Keratinocyte (primary cell): Measurements from ENCODE around the gene SH2D6. TPM values are rescaled to one million over a fixed set of nuclear protein-coding genes. Genes with fewer than 3 reads are reported as not detected.

Experiments
- DNase-seq: peaks from one replicate; pipeline ENCODE4 v3.0.0-alpha.2; 2011; ENCODE audit warnings: low read depth, missing footprints, low spot score
- FAIRE-seq: peaks from 2 replicates; lab custom pipeline; 2011; peaks lifted over from hg19 to GRCh38; lab: Jason Lieb, UNC
- H2AFZ ChIP-seq: 2 replicates; pipeline ENCODE4 v1.6.0; 2012; ENCODE audit warnings: low read length, control low read depth, inconsistent platforms; ENCODE audit not compliant: control insufficient read depth
- H3K27ac ChIP-seq: 2 replicates; pipeline ENCODE4 v1.5.1; 2011; ENCODE audit warnings: low read length; ENCODE audit not compliant: control insufficient read depth, insufficient read depth
- H3K27me3 ChIP-seq: 3 replicates; pipeline ENCODE4 v1.6.0; 2011; ENCODE audit warnings: low read length; ENCODE audit not compliant: control insufficient read depth, insufficient read depth; ENCODE audit errors: extremely low read depth
- H3K36me3 ChIP-seq, 2 experiments: 2 replicates in 1 of 2; 3 replicates in 1 of 2; pipeline ENCODE4 v1.5.1; 2011; ENCODE audit warnings: low read length in 2 of 2, mild to moderate bottlenecking in 1 of 2; ENCODE audit not compliant: control insufficient read depth in 2 of 2, insufficient read depth in 2 of 2; ENCODE audit errors: extremely low read depth in 1 of 2
- H3K4me1 ChIP-seq: 3 replicates; pipeline ENCODE4 v1.5.1; 2011; ENCODE audit warnings: low read length; ENCODE audit not compliant: control insufficient read depth, insufficient read depth; ENCODE audit errors: extremely low read depth
- H3K4me2 ChIP-seq: 3 replicates; pipeline ENCODE4 v1.6.0; 2011; ENCODE audit warnings: low read depth, low read length; ENCODE audit not compliant: control insufficient read depth, insufficient read depth; ENCODE audit errors: extremely low read depth
- H3K4me3 ChIP-seq, 3 experiments: fragments of 200-600 bp in 1 of 3; sonication (generic) in 1 of 3; 2 replicates in 2 of 3; 3 replicates in 1 of 3; pipeline ENCODE4 v1.5.1; 2011 to 2016; ENCODE audit warnings: low read length in 3 of 3, mild to moderate bottlenecking in 3 of 3, control low read depth in 2 of 3, inconsistent platforms in 1 of 3, low read depth in 1 of 3, mixed read lengths in 1 of 3, mixed run types in 1 of 3, moderate library complexity in 1 of 3; ENCODE audit not compliant: control insufficient read depth in 2 of 3, insufficient read depth in 2 of 3; ENCODE audit errors: extremely low read depth in 1 of 3
- H3K79me2 ChIP-seq: 2 replicates; pipeline ENCODE4 v1.6.0; 2012; ENCODE audit warnings: low read length; ENCODE audit not compliant: control insufficient read depth, insufficient read depth
- H3K9ac ChIP-seq: 3 replicates; pipeline ENCODE4 v1.6.0; 2011; ENCODE audit warnings: low read length; ENCODE audit not compliant: control insufficient read depth, insufficient read depth; ENCODE audit errors: extremely low read depth
- H3K9me1 ChIP-seq: 3 replicates; pipeline ENCODE4 v1.6.0; 2011; ENCODE audit warnings: low read length; ENCODE audit not compliant: control insufficient read depth, insufficient read depth; ENCODE audit errors: extremely low read depth
- H3K9me3 ChIP-seq: 2 replicates; pipeline ENCODE4 v1.5.1; 2012; ENCODE audit warnings: low read depth, low read length; ENCODE audit not compliant: control insufficient read depth
- H4K20me1 ChIP-seq: 3 replicates; pipeline ENCODE4 v1.6.0; 2011; ENCODE audit warnings: low read length; ENCODE audit not compliant: control insufficient read depth, insufficient read depth; ENCODE audit errors: extremely low read depth
- EZH2 ChIP-seq: IDR thresholded peaks from one replicate; pipeline ENCODE4 v1.6.1; 2012; ENCODE audit warnings: inconsistent platforms, mild to moderate bottlenecking, low read length, moderate library complexity
- dilution Hi-C: fragments of 300-500 bp; cut with MboI; formaldehyde crosslinking; loops from one replicate; pipeline ENCODE4 v1.7.0; 2020; ENCODE audit warnings: low sequenced_read_pairs; ENCODE audit not compliant: extremely low pct_ligation_motif_present
- polyA plus RNA-seq, 5 experiments: library from polyadenylated mRNA; depleted of rRNA in 3 of 5; stranded (reverse) in 3 of 5; stranded (forward) in 1 of 5; unstranded in 1 of 5; fragments of >200 nt; gene quantifications; 1 replicate in 1 of 5; 2 replicates in 3 of 5; 3 replicates in 1 of 5; pipeline versions ENCODE4 v1.2.1 to v1.2.3, GENCODE V29; 2011 to 2012; ENCODE audit warnings: missing spikeins in 2 of 5, low read depth in 1 of 5, low replicate concordance in 1 of 5
- TF ChIP-seq, protein P1 (sequence below), 3 experiments: IDR thresholded peaks in 1 of 3; conservative IDR thresholded peaks in 1 of 3; optimal IDR thresholded peaks in 1 of 3; 2 replicates in 2 of 3; 3 replicates in 1 of 3; pipeline versions ENCODE3 to v1.5.1; 2011; ENCODE audit warnings: low read length in 3 of 3, mild to moderate bottlenecking in 3 of 3, moderate library complexity in 2 of 3, control low read depth in 1 of 3, inconsistent platforms in 1 of 3; ENCODE audit not compliant: insufficient read depth in 2 of 3; ENCODE audit errors: extremely low read depth in 1 of 3

Gene SH2D6
- polyA plus RNA-seq, 1 donor (not counting 4 experiments of a cell fraction or from before 2014, with no cell fraction given) = 0.10 TPM

GRCh38 chr2:85423525-85423924, 5.0 kb downstream of the SH2D6 start:
- no peaks in the 10 kb centered on the region for H3K79me2 ChIP-seq
- no peak overlapping the region for H3K9ac ChIP-seq
- no peaks in the 10 kb centered on the region for H3K27me3 ChIP-seq
- H3K9me3 ChIP-seq = no peaks in the 10 kb centered on the region
- DNase-seq = no peak
- no peaks in the 10 kb centered on the region for H3K36me3 ChIP-seq
- FAIRE-seq = no peak
- no peaks in the 10 kb centered on the region for H4K20me1 ChIP-seq
- H3K4me3 ChIP-seq = no peak overlapping the region
- no peak overlapping the region for H3K27ac ChIP-seq
- H3K4me2 ChIP-seq = no peak overlapping the region
- H3K9me1 ChIP-seq = no peaks in the 10 kb centered on the region
- dilution Hi-C loops = no loop called here
- H3K4me1 ChIP-seq = peaks cover 24% of the 10 kb centered on the region
- TF ChIP-seq, protein P1, sequence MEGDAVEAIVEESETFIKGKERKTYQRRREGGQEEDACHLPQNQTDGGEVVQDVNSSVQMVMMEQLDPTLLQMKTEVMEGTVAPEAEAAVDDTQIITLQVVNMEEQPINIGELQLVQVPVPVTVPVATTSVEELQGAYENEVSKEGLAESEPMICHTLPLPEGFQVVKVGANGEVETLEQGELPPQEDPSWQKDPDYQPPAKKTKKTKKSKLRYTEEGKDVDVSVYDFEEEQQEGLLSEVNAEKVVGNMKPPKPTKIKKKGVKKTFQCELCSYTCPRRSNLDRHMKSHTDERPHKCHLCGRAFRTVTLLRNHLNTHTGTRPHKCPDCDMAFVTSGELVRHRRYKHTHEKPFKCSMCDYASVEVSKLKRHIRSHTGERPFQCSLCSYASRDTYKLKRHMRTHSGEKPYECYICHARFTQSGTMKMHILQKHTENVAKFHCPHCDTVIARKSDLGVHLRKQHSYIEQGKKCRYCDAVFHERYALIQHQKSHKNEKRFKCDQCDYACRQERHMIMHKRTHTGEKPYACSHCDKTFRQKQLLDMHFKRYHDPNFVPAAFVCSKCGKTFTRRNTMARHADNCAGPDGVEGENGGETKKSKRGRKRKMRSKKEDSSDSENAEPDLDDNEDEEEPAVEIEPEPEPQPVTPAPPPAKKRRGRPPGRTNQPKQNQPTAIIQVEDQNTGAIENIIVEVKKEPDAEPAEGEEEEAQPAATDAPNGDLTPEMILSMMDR (optimal IDR thresholded peaks at IDR 0.05 in 1 of 3, IDR thresholded peaks at IDR 0.05 in 1 of 3, conservative IDR thresholded peaks at IDR 0.05 in 1 of 3; ENCODE audit: extremely low read depth in 1 of 3, insufficient read depth in 2 of 3, low read length in 3 of 3) = no peak
- TF ChIP-seq EZH2 = no peak
- no peak overlapping the region for H2AFZ ChIP-seq

GRCh38 chr2:85425588-85425987, 7.1 kb downstream of the SH2D6 start:
- Histone ChIP-seq H3K9me1 (no peaks in the 10 kb centered on the region), H3K9ac (no peak overlapping the region), H4K20me1 (no peaks in the 10 kb centered on the region), H3K79me2 (no peaks in the 10 kb centered on the region), H2AFZ (no peak overlapping the region), H3K4me1 (peaks cover 5% of the 10 kb centered on the region), H3K4me3 (no peak overlapping the region), H3K4me2 (no peak overlapping the region), H3K27ac (no peak overlapping the region), H3K9me3 (no peaks in the 10 kb centered on the region), H3K36me3 (no peaks in the 10 kb centered on the region), H3K27me3 (no peaks in the 10 kb centered on the region)
- dilution Hi-C loops = no loop called here
- FAIRE-seq (no peak), DNase-seq (no peak)
- TF ChIP-seq EZH2 = no peak
- TF ChIP-seq, protein P1 (optimal IDR thresholded peaks at IDR 0.05 in 1 of 3, IDR thresholded peaks at IDR 0.05 in 1 of 3, conservative IDR thresholded peaks at IDR 0.05 in 1 of 3; ENCODE audit: extremely low read depth in 1 of 3, insufficient read depth in 2 of 3, low read length in 3 of 3) = no peak
